A673 (cell line): ENCODE measurements around the gene AOPEP. TPM values are rescaled to one million over a fixed set of nuclear protein-coding genes. Genes with fewer than 3 reads are reported as not detected.

ENCODE experiments used
- BruUV-seq: library from RNA; stranded (reverse); fragments of 400-500 nt; replicated peaks from 2 replicates; lab custom pipeline; 2021; lab: Mats Ljungman, UMichigan
- CTCF ChIA-PET: fragments of 300-600 bp; sonication (Branson Sonifier 250); formaldehyde crosslinking; loops from one replicate; lab custom pipeline; 2022; ENCODE audit warnings: antibody characterized with exemption; lab: Charles Lee
- POLR2A ChIA-PET: fragments of 300-600 bp; sonication (Branson Sonifier 250); formaldehyde crosslinking; loops from one replicate; lab custom pipeline; 2022; ENCODE audit warnings: antibody characterized with exemption; ENCODE audit not compliant: low non-redundant PET; lab: Charles Lee
- DNase-seq: peaks from one replicate; pipeline ENCODE4 v3.0.0-alpha.2; 2015; ENCODE audit warnings: low spot score
- H3K27ac ChIP-seq: fragments of 200-600 bp; sonication (generic); 2 replicates; pipeline ENCODE4 v1.5.1; 2016; ENCODE audit warnings: mixed run types, low read depth, mild to moderate bottlenecking, mixed read lengths, antibody characterized with exemption, low read length; ENCODE audit not compliant: poor library complexity, severe bottlenecking
- H3K27me3 ChIP-seq: fragments of 200-600 bp; sonication (generic); replicated peaks from 2 replicates; pipeline ENCODE4 v1.6.1; 2017; ENCODE audit warnings: mixed run types, low read depth, mild to moderate bottlenecking, mixed read lengths, antibody characterized with exemption, low read length; ENCODE audit not compliant: insufficient read depth, poor library complexity
- H3K36me3 ChIP-seq: fragments of 200-600 bp; sonication (generic); 2 replicates; pipeline ENCODE4 v1.6.1; 2016; ENCODE audit warnings: mixed run types, mild to moderate bottlenecking, mixed read lengths, antibody characterized with exemption, low read length; ENCODE audit not compliant: insufficient read depth, poor library complexity, severe bottlenecking
- H3K4me1 ChIP-seq: fragments of 200-600 bp; sonication (generic); 2 replicates; pipeline ENCODE4 v1.6.1; 2017; ENCODE audit warnings: mixed run types, mild to moderate bottlenecking, mixed read lengths, antibody characterized with exemption, low read length; ENCODE audit not compliant: insufficient read depth, poor library complexity, severe bottlenecking
- H3K4me3 ChIP-seq: fragments of 200-600 bp; sonication (generic); 2 replicates; pipeline ENCODE4 v1.5.1; 2016; ENCODE audit warnings: low read depth, mixed run types, mild to moderate bottlenecking, mixed read lengths, low read length; ENCODE audit not compliant: poor library complexity, severe bottlenecking
- H3K9me3 ChIP-seq: fragments of 200-600 bp; sonication (generic); 2 replicates; pipeline ENCODE4 v1.6.1; 2016; ENCODE audit warnings: mixed run types, low read depth, mild to moderate bottlenecking, mixed read lengths, antibody characterized with exemption, low read length; ENCODE audit not compliant: poor library complexity, severe bottlenecking
- EZH2 ChIP-seq: fragments of 200-600 bp; sonication (generic); IDR thresholded peaks from 2 replicates; pipeline ENCODE4 v1.6.1; 2017; ENCODE audit warnings: borderline replicate concordance, low read depth, mild to moderate bottlenecking, mixed read lengths, antibody characterized with exemption, low read length; ENCODE audit not compliant: poor library complexity, severe bottlenecking
- intact Hi-C: fragments of 100-400 bp; cut with micrococcal nuclease; formaldehyde crosslinking; loops from one replicate; pipeline ENCODE4 v1.10.0; 2022; ENCODE audit not compliant: unreplicated experiment
- total RNA-seq: library from RNA; stranded (reverse); gene quantifications from 2 replicates; pipeline ENCODE4 v1.2.3, GENCODE V29; 2021
- TF ChIP-seq, protein P1 (sequence below): fragments of 300-800, 200-600 bp; sonication (generic); conservative IDR thresholded peaks from 2 replicates; pipeline ENCODE4 v1.5.1; 2017; ENCODE audit warnings: low read depth, mild to moderate bottlenecking, antibody characterized with exemption, low read length, moderate library complexity, mixed read lengths

The AOPEP gene
- total RNA-seq, 1 experiment from 2014 or later, result 17.5 TPM

DNA sequence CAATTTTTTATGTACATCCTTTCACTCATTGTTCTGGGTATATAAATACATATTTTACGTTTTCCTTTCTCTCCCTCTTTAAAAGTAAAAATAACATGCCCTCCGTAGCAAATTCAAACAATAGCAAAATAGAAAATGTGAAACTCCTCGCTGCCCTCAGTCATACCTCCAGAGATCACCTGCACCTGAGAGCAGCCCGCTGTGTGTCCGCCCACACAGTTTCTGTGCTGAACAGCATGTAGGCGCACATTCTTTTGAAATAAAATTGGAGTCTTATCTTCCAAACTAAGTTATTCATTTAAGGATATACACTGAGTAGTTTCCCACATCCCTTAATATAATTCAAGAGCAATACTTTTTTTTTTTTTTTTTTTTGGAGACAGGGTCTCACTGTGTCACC is 255.7 kb downstream of the AOPEP start:
- ChIA-PET POLR2A (no interaction called here), CTCF (no interaction called here)
- H3K4me3 ChIP-seq, result no peak overlapping the region
- intact Hi-C loops, result no loop called here
- DNase-seq, result no peak
- no peak for TF ChIP-seq EZH2
- TF ChIP-seq, protein P1, sequence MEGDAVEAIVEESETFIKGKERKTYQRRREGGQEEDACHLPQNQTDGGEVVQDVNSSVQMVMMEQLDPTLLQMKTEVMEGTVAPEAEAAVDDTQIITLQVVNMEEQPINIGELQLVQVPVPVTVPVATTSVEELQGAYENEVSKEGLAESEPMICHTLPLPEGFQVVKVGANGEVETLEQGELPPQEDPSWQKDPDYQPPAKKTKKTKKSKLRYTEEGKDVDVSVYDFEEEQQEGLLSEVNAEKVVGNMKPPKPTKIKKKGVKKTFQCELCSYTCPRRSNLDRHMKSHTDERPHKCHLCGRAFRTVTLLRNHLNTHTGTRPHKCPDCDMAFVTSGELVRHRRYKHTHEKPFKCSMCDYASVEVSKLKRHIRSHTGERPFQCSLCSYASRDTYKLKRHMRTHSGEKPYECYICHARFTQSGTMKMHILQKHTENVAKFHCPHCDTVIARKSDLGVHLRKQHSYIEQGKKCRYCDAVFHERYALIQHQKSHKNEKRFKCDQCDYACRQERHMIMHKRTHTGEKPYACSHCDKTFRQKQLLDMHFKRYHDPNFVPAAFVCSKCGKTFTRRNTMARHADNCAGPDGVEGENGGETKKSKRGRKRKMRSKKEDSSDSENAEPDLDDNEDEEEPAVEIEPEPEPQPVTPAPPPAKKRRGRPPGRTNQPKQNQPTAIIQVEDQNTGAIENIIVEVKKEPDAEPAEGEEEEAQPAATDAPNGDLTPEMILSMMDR, result no peak
- H3K9me3 ChIP-seq, result no peaks in the 10 kb centered on the region
- no peaks in the 10 kb centered on the region for H3K27me3 ChIP-seq
- H3K4me1 ChIP-seq, result peaks cover 8% of the 10 kb centered on the region
- no peaks in the 10 kb centered on the region for H3K36me3 ChIP-seq
- no peak overlapping the region for H3K27ac ChIP-seq
- no TSS peak for BruUV-seq

DNA sequence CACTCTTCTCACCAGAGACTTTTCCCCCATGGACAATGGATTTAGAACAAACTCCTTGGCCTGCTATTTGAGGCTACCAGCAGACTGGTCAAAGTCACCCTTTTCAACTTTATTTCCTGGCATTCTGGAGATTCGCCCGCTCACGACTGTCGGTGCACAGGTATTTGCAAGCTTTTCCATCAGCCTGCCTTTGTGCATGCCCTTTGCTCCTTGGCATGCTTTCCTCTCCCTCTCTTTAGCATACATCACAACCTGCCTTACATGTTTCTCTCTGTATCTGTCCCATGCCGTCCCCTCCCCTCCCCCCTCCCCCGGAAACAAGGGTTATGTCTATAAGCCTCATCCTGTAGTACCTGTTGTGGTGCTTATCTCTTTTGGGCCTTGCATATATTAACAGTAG is 257.1 kb downstream of the AOPEP start:
- H3K4me1 ChIP-seq, result peaks cover 8% of the 10 kb centered on the region
- DNase-seq, result no peak
- TF ChIP-seq, protein P1, result no peak
- TF ChIP-seq EZH2, result no peak
- no peaks in the 10 kb centered on the region for H3K9me3 ChIP-seq
- no peaks in the 10 kb centered on the region for H3K36me3 ChIP-seq
- ChIA-PET CTCF (interaction anchor here (0.6 kb wide), 1 partner anchor 72 kb away, joined by 5 read pairs; no protein-coding TSS in a partner anchor), POLR2A (no interaction called here)
- H3K27ac ChIP-seq, result no peak overlapping the region
- no TSS peak for BruUV-seq
- H3K4me3 ChIP-seq, result no peak overlapping the region
- intact Hi-C loops, result no loop called here
- H3K27me3 ChIP-seq, result no peaks in the 10 kb centered on the region

DNA sequence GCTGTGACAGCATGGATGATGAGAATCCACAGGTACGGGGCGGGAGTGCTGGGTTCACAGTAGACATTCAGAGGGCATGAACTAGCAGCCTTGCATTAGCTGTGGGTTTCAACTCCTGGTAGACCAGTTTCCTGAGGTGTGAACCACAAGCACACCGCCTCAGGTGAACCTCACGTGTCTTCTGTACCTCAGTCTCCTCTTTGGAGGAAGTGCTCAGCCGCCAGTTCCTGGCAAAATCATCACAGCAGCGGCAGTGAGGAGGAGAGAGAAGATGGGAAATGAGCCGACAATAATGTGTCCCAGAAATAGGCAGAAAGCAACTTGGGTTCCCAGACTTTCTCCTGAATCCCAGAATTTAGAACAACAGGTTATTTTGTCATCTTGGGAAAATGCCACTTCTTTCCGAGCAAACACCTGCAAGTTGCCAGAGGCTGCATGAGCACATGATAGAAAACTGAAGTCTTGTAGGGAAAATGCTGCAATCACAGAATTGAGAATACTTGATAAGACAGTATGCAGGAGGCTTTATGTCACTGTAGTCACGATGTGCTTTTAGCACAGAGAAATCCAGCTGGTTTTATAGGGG is 258.5 kb downstream of the AOPEP start:
- H3K4me1 ChIP-seq, result peaks cover 8% of the 10 kb centered on the region
- ChIA-PET CTCF (no interaction called here), POLR2A (no interaction called here)
- BruUV-seq, result no TSS peak
- TF ChIP-seq EZH2, result no peak
- TF ChIP-seq, protein P1, result no peak
- intact Hi-C loops, result no loop called here
- H3K36me3 ChIP-seq, result no peaks in the 10 kb centered on the region
- H3K27me3 ChIP-seq, result no peaks in the 10 kb centered on the region
- H3K27ac ChIP-seq, result no peak overlapping the region
- H3K4me3 ChIP-seq, result no peak overlapping the region
- DNase-seq, result no peak
- H3K9me3 ChIP-seq, result no peaks in the 10 kb centered on the region
